CD4-positive, alpha-beta T cell treated with Interleukin-4 for 4 hours (primary cell): ENCODE measurements around the gene GOLGA3.
A peak's percentile ranks its signal among the peaks of the same experiment; 100 is the strongest.
"Not testable (repeated sequence)": the region's sequence is repeated elsewhere in the genome, so short reads cannot be mapped to it uniquely, and the experiment has no call there.

Experiments used
- DNase-seq: peaks from one replicate; pipeline ENCODE4 v3.0.0-alpha.2; 2020

The GOLGA3 gene

DNA sequence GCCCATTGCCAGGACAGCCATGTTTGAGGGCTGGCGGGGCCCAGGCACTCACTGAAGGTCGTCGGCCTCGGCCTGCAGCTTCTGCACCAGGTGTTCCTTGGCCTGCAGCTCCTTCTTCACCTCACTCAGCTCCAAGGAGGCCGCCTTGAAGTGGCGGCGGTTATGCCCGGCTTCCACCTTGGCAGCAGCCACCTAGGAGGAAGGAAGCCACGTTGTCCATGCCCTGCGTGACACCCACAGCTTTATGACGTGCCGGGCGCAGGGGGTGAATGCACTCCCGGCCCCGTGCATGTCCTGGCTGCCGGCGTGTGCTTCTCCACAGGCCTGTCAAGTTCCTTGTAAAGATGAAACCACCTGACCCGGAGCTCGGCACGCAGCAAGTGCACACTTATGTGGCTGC, 51.1 kb downstream of the GOLGA3 start:
- no peak for DNase-seq

- DNase-seq = no peak
Observed at GRCh38 chr12:132776816-132777568, 51.7 kb downstream of the GOLGA3 start.

DNA sequence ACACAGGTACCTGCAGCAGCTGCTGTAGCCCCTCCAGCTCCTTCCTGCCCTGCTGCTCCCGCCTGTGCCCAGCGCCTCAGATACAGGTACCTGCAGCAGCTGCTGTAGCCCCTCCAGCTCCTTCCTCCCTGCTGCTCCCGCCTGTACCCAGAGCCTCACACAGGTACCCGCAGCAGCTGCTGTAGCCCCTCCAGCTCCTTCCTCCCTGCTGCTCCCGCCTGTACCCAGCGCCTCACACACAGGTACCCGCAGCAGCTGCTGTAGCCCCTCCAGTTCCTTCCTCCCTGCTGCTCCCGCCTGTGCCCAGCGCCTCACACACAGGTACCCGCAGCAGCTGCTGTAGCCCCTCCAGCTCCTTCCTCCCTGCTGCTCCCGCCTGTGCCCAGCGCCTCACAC, 52.4 kb downstream of the GOLGA3 start:
- not testable (repeated sequence) for DNase-seq

DNA sequence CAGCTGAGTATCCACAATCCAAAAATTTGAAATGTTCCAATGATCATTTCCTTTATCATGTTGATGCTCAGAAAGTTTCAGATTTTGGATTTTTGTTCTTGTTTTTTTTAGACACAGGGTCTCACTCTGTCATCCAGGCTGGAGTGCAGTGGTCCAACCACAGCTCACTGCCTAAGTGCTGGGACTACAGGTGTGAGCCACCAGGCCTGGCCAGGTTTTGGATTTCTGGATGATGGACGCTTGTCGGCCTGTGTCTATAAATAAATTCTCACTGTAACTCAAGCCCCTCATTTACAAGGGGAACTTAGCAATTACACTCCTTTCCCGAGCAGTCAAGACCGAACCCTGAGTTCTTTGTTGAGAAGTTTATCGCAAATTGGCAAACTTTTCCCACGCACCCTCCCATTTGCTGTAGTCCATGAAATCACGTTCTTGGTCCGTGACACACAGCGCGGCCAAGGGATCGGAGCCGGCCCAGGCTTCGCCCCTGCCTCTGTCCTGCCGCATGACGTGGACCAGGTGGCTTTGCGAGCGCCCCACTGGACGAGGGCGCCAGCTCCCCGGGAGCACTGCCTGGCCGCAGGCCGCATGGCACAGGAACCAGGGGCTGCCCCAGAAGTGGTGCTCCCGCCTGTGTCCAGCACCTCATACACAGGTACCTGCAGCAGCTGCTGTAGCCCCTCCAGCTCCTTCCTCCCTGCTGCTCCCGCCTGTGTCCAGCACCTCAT, 53.0 kb downstream of the GOLGA3 start:
- no peak for DNase-seq

GRCh38 chr12:132774646-132775275, 53.9 kb downstream of the GOLGA3 start:
- DNase-seq = no peak

DNA sequence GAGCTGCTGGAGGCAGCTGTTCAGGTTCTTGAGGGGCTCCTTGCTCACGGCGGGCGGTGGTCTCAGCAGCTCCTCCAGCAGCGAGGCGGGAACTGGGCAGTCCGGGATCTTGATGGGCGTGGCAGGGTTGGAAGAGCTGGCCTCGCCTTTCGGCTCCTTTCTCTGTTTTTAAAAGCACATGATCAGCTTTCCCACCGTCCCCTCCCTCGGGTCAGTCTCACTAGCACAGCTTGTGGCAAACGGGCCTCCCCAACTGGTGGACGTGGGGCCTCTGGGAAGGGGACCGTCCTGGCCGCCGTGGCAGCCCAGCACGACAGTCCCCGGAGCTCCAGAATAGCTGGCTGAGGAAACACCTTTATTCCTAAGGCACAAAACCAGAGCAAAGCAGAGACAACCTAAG, 54.5 kb downstream of the GOLGA3 start:
- no peak for DNase-seq

DNA sequence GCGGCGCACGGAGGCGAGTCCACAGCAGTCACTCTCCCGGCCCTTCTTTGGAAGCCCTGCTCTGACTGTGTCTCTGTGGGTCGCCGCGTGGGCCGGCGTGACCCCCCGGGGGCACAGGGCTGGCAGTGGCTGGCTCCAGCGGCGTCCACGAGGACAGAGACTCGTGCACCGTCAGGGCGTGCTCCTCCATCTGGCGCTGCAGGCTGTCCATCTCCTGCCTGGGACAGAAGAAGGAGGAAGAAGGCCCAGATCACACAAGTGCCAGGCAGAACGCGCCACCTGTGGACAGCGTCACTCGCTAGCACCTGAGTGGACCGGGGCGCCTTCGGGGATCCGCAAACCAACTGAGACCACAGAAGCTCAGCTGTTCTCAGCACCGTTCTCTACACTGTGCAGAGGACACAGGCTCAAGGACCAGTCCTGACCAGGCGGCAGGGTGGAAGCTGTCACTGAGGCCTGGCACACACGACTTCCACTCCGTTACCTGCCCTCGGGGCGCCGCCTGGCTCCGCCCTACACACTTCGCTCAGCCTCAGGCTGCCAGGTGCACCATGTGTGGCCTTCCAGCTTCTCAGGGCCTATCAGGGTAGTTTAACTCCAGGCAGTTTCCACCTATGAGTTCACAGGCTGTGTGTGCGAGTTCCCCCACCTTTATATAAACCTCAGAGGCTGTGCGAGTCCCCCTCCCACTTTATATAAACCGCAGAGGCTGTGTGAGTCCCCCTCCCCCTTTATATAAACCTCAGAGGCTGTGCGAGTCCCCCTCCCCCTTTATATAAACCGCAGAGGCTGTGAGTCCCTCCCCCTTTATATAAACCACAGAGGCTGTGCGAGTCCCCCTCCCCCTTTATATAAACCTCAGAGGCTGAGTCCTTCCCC, 55.4 kb downstream of the GOLGA3 start:
- DNase-seq = no peak

DNA sequence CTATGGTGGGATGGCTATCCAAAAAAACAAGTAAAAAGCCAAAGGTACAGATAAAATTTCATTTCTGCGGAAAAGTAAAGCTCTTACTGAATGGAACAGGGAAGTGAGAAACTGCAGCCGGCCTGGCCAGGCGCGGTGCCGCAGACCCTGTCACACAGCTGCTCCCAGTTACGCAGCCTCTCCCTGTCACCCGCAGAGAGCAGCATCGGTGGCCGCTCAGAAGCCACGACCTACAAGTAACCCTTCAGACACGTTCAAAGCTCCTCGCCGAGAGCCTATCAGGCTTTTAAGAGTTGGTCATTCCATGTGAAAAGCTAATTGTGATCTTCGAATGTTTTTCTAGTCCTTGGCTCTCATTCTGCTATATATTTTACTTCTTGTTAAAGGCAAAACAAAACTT, 56.1 kb downstream of the GOLGA3 start:
- no peak for DNase-seq

GRCh38 chr12:132771126-132771838, 57.4 kb downstream of the GOLGA3 start:
- peak; percentile 55 for DNase-seq

- DNase-seq = no peak
Observed at GRCh38 chr12:132766380-132767085, 62.1 kb downstream of the GOLGA3 start.

- DNase-seq = no peak
Observed at GRCh38 chr12:132765361-132765760, 63.3 kb downstream of the GOLGA3 start.

GRCh38 chr12:132764231-132764630, 64.4 kb downstream of the GOLGA3 start:
- DNase-seq = no peak

DNA sequence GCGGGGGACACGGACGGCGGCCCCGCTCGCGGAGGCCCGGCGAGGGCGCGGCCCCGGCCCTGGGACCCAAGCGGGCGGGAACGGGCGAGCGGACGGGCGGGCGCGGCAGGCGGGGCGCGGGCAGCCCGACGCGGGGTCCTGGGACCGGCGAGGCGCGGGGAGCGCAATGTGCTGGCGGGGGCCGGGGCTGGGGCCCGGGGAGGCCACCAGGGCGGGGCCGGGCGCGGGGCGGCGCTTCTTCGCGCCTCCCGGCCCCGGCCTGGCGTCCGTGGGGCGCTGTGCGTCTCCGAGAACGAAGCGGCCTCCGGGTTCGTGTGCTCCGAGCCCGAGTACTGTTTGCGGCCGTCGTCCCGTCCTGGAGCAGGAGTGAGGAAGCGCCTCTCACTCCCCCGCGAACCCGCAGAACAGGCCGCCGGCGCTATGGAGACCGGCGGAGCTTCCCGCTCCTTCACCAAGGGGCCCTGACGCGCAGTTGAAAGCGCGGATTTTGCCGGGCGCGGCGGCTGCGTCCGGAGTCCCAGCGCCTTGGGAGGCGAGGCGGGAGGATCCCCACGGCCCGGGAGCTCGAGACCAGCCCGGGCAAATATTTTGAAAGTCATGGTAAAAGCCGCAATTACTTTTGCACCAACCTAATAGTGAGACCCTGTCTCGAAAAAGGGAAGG, 66.6 kb downstream of the GOLGA3 start:
- peak; percentile 84 for DNase-seq

DNA sequence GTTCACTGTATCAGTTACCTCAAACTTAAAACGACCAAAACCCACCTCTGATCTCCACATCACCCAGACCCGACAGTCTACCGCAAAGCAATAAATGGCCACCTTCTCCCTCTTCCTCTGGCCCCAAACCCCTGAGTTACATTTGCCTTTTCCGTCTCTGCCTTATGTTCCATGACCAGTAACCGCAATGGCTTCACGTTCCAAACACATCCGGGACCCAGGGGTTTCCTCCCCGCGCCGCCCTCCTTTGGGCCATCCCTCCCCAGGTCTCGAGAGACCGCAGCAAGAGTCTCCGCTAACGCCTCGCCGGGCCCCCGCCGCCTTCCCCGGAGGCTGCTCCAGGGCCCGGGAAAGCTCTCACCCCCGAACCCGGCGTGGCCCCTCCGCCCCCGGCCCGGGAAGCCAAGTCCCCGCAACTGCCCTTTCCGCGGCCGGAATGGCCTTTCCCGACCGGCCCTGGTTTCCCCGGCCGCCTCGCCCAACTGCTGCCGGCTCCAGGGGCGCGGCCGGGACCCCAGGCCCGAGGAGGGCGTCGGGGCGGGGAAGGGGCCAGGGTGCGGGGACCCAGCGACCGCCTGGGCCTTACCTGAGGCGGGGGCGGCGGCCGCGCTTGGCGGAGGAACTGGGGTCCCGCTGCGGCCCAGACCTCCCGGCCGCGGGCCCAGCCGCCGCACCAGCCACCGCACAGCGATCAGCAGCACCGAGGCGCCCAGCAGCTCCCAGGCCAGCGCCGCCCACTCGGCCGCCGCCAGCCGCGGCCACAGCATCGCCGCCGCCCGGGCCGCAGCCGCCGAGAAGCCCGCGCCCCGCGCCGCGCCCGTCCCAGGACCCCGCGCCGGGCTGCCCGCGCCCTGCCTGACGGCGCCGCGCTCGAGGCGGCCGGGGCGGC, 67.4 kb downstream of the GOLGA3 start, which contains the start of gene ANKLE2:
Gene ANKLE2 (minus strand): TSS at position 801 of the 889 bp plus-strand sequence. CDS start 34 bp downstream, at position 767.
- peak; percentile 41 for DNase-seq

- no peak for DNase-seq
Observed at GRCh38 chr12:132759359-132759758, 69.3 kb downstream of the GOLGA3 start.

DNA sequence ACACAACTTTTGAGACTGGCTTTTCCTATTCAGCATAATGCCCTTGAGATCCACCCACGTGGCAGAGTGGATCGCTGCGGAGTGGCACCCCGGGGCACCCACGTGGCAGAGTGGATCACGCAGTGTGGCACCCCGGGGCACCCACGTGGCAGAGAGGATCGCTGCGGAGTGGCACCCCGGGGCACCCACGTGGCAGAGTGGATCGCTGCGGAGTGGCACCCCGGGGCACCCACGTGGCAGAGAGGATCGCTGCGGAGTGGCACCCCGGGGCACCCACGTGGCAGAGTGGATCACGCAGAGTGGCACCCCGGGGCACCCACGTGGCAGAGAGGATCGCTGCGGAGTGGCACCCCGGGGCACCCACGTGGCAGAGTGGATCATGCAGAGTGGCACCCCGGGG, 69.8 kb downstream of the GOLGA3 start:
- DNase-seq = not testable (repeated sequence)

DNA sequence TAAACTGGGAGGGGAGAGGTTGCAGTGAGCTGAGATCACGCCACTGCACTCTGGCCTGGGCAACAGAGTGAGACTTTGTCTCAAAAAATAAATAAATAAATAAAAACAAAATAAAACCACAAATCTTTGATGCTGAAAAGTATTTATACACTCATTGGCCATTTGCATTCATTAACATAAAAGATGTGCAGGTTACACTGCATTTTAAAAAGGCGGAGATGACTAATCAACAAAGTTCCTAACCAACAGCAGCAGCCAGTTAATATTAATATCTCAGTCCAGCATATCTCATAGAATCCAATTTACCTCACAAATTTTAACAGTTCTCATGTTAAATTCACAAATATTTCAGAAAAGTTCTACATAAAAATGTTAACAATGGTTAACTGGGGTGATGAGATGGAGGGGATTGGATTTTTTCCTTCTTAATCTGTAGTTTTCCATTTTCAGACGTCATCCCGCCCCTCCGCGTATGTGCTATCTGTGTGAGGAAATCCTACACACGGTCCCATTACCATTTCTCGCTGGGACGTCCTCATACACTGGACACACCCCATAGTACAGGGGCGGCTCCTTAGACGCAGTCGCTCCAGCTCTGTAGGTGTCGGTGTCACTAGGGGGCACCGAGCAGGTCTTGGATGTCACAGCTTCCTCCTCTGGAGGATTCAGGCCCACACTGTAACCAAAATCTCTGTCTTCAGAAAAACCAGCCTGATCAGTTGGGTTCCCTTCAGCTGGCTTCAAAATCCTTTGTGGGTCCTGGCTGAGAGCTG, 74.3 kb downstream of the GOLGA3 start:
- no peak for DNase-seq

DNA sequence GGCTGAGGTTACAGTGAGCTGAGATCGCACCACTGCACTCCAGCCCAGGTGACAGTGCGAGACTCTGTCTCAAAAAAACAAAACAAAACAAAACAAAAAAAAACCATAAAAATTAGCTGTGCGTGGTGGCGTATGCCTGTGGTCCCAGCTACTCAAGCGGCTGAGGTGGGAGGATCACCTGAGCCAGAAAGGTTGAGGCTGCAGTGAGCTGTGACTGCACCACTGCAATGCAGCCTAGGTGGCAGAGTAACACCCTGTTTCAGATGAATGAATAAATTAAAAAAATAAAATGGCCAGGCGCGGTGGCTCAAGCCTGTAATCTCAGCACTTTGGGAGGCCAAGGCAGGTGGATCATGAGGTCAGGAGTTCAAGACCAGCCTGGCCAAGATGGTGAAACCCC, 75.0 kb downstream of the GOLGA3 start:
- DNase-seq = not testable (repeated sequence)

DNA sequence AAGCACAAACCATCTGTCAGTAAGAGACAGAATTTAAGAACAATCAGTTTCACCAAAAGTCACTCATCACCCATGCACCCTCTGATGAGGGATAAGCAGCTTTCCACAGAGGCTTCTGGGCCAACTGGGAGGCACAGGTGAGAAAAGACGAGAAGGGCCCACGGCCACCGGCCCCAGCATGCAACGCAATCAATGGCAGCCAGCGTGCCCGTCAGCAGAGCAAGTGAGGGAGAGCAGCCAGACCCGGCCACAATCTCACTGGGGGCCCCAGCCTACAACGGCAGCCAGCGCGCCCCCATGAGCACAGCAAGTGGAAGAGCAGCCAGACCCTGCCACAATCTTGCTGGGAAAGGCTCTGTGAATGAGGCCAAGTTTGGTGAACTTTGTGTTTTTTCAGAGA, 80.3 kb downstream of the GOLGA3 start:
- DNase-seq = no peak
